Fibroblast of skin of left quadriceps (primary cell): ENCODE measurements around the gene HAUS5.
"Not testable (repeated sequence)": the region's sequence is repeated elsewhere in the genome, so short reads cannot be mapped to it uniquely, and the experiment has no call there.

ENCODE experiments used
- DNase-seq, 2 experiments: peaks; one replicate each; pipeline ENCODE4 v3.0.0-alpha.2; 2013; ENCODE audit warnings: low read depth in 2 of 2

HAUS5 gene

GRCh38 chr19:35612559-35613321 is at the start of gene HAUS5:
Gene HAUS5, plus strand, starts transcription at chr19:35612735. Its CDS starts 60 bp downstream, at chr19:35612795.
- DNase-seq: peak; percentile 81 to 82

GRCh38 chr19:35562776-35563175 is 49.8 kb upstream of the HAUS5 start:
- DNase-seq: no peak

GRCh38 chr19:35563207-35563829 is 49.2 kb upstream of the HAUS5 start, which contains the start of gene ATP4A:
Gene ATP4A, minus strand, starts transcription at chr19:35563658. Its CDS starts 29 bp downstream, at chr19:35563629.
- DNase-seq: no peak

- DNase-seq: no peak
These were observed 47.3 kb upstream of the HAUS5 start for GRCh38 chr19:35565016-35565856.

GRCh38 chr19:35566738-35567137 is 45.8 kb upstream of the HAUS5 start:
- DNase-seq: no peak

GRCh38 chr19:35569281-35569781 is 43.2 kb upstream of the HAUS5 start:
- DNase-seq: no peak

- no peak for DNase-seq
These were observed 41.0 kb upstream of the HAUS5 start for GRCh38 chr19:35571406-35571965.

- DNase-seq: no peak
These were observed 34.6 kb upstream of the HAUS5 start for GRCh38 chr19:35577918-35578317.

GRCh38 chr19:35578707-35579106 is 33.8 kb upstream of the HAUS5 start:
- no peak for DNase-seq

GRCh38 chr19:35582760-35583159 is 29.8 kb upstream of the HAUS5 start:
- no peak for DNase-seq

GRCh38 chr19:35585848-35586247 is 26.7 kb upstream of the HAUS5 start, which contains the start of gene PMIS2:
Gene PMIS2, plus strand, starts transcription at chr19:35586173. Its CDS starts 87 bp downstream, at chr19:35586260.
- no peak for DNase-seq

- DNase-seq: no peak
These were observed 25.2 kb upstream of the HAUS5 start for GRCh38 chr19:35587321-35587720.

- DNase-seq: no peak
These were observed 21.7 kb upstream of the HAUS5 start for GRCh38 chr19:35590875-35591274.

- no peak for DNase-seq
These were observed 20.3 kb upstream of the HAUS5 start for GRCh38 chr19:35592226-35592625.

GRCh38 chr19:35595026-35595425 is 17.5 kb upstream of the HAUS5 start:
- not testable (repeated sequence) for DNase-seq

- DNase-seq: no peak
These were observed 16.6 kb upstream of the HAUS5 start for GRCh38 chr19:35595928-35596327.

GRCh38 chr19:35596366-35596999 is 16.1 kb upstream of the HAUS5 start:
- no peak for DNase-seq

GRCh38 chr19:35601971-35602370 is 10.6 kb upstream of the HAUS5 start:
- no peak for DNase-seq

- DNase-seq: not testable (repeated sequence)
These were observed 8.1 kb upstream of the HAUS5 start for GRCh38 chr19:35604436-35604835.

GRCh38 chr19:35607170-35607569 is 5.4 kb upstream of the HAUS5 start:
- DNase-seq: not testable (repeated sequence)

GRCh38 chr19:35607661-35608060 is 4.9 kb upstream of the HAUS5 start:
- DNase-seq: no peak
